DOHH2 (cell line): Measurements from ENCODE around the gene ABI1.

Experiments used
- CTCF ChIP-seq: fragments of 200-600 bp; sonication (generic); IDR thresholded peaks from one replicate; pipeline ENCODE4 v1.5.1; 2014; ENCODE audit warnings: antibody characterized with exemption, mild to moderate bottlenecking, low read depth, low read length; ENCODE audit not compliant: poor library complexity, severe bottlenecking
- EZH2phosphoT487 ChIP-seq: fragments of 200-600 bp; sonication (generic); IDR thresholded peaks from 2 replicates; pipeline ENCODE4 v1.6.1; 2017; ENCODE audit warnings: borderline replicate concordance, mild to moderate bottlenecking, antibody characterized with exemption, low read length, moderate library complexity, mixed read lengths

- no peak for TF ChIP-seq EZH2phosphoT487
- no peak for TF ChIP-seq CTCF
These were observed 133.8 kb downstream of the ABI1 start for GRCh38 chr10:26727005-26727404.
